Left renal pelvis (tissue), 4 donors: ENCODE data around the gene BCL6. TPM values are rescaled to one million over a fixed set of nuclear protein-coding genes. Genes with fewer than 3 reads are reported as not detected.
A peak's percentile ranks its signal among the peaks of the same experiment; 100 is the strongest.

Experiments used
- DNase-seq, 4 donors: peaks; one replicate each; pipeline ENCODE4 v3.0.0-alpha.2; 2013; ENCODE audit warnings: low read depth in 4 of 4, low spot score in 3 of 4
- polyA plus RNA-seq, 4 donors: library from polyadenylated mRNA; unstranded; fragments of 120-200 nt; gene quantifications; one replicate each; pipeline ENCODE4 v1.2.1, GENCODE V29; 2013; ENCODE audit not compliant: insufficient read length in 4 of 4

BCL6 gene
- polyA plus RNA-seq, 4 donors = 9.2 to 14.9 (median 12.6) TPM

DNA sequence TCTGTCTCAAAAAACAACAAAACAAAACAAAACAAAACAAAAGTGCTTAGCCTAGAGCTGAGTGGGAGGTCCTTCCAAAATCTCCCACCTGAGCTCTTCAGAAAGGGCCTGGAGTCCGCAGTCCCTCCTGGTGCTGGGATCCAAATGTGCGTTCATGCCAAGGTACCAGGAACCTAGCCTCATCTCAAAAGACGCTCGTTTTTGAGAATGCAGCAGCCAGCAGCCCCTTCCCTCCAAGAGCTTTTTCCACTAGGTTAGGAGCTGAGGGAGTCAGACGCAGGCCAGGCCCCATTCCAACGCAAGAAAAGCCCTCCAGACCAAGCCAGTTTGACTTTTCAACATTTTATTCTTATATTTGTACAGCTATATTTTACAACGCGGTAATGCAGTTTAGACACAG is 24.2 kb downstream of the BCL6 start:
- no peak for DNase-seq

DNA sequence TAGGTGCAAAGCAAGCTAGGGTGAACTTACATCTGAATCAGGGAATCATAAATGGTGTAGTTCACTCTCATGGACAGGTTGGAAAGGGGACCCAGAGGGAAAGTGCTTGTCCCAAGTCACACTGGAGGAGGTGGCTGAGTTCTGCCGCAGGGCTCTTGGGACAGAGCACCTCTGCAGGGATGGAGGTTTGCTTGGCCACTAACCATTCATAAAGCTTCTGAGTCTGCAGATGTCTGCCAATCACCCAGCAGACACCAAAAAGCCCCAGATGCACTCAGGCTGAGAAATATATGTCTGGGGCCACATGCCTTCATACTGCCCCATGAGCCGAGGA is 25.0 kb downstream of the BCL6 start:
- no peak for DNase-seq

DNA sequence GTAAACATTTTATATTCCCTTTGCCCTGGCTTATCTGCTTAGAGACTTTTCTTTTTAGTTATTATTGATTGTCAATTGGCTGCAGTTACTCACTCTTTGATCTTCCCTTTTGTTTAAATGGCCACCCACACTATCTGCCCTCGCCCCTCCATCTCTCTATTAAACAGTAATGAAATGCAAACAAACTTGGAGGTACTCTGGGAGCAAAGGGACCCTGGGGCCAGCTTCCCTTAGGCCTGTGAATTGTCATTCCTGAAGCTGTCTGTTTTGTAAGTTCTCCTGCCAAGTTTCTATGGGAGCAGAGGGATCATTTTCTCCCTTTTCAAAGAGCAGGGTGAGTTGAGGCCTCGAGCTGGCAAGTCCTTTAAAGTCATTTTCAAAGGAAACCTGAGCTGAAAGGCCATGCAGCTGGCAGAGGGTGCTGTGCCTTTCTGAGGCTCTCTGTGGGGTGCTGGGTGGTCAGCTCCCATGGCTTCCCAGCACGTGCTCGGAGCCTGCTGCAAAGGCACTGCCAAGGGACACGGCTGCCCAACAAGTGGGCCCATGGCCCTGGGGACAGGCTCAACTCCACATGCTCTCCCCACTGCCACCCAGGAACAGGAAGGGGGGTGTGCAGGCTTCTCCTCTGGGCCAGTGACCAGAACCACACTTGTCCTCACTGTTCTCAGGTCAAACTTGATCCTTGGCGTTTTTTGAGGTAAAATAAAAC is 25.5 kb downstream of the BCL6 start:
- no peak for DNase-seq

DNA sequence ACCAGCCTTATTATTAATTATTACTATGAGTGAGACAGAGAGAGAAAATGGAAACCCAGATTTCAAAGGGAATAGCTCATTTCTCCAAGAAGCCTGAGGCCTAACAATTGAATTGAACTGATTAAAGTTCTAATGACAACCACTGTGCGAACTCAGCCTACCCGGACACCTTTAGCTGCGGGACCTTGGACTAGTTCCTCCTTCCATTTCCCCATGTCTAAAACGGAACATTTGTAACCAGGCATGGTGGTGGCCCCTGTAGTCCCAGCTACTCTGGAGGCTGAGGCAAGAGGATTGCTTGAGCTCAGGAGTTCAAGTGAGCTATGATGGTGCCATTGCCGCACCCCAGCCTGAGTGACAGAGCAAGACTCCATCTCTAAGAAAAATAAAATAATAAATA is 26.5 kb downstream of the BCL6 start:
- no peak for DNase-seq

DNA sequence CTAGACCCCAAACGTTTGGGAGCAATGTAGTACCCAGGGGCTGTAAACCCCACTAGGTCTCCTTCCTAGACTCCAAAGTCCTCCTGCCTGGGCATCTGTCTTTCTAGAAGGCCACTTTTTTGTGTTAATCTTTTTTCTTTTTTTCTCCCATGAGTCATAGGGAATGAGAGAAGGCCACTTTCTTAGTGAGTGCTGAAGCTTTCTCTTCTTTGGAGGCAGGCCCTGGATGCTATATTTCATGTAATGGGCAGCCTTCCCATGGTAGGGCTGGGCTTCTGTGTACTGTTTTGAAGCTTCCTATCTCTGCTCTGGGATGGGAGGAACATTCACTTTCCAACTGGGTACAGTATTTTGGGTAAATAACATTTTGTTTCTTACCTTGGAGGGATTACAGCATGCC is 27.7 kb downstream of the BCL6 start:
- DNase-seq = no peak

DNA sequence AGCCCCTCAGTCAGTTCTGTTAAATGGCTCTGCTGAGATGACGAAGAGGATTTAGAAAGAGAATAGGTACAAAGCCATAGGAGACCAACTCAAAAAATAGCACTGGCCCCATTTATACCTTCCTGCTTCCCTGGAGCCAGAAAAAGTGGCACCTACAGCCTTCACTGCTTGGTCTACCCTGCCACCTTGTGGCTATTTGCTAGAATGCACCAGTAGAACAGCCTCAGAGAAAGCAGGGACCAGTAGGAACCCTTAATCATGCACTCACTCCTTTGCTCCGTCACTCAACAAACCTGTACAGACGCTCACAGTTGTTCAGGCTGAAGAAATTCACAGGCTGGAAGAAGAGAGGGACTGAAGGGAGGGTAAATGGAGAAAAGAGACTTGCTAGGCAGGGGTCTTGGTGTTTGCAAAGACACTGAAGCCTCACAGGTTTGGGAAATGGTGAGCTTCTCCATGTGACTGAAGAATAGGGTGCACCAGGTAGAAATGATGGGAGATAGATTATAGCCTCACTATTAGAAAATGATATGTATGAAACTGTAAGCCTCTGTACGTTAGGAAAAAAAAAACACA is 30.8 kb downstream of the BCL6 start:
- peak in 3 of 4 donors; percentile 41 to 61 (median 52) for DNase-seq

DNA sequence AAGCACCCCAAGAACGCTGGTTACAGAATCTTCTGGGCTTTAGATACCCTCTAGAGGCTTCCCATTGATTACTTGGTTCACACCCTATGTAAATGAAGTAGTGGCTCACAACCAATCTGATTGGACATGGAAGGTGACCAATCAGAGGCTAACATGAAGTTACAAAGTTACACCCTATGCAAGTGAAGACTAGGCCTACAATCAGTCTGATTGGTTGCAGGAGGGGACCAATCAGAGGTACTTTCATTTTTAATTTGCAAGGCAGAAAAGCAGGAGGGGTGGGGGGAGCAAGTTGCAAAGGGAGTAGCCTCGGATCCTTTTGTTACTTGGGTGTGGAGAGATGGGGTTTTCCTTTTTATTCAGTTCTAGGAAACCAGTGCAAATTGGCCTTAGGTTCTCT is 31.8 kb downstream of the BCL6 start:
- no peak for DNase-seq

DNA sequence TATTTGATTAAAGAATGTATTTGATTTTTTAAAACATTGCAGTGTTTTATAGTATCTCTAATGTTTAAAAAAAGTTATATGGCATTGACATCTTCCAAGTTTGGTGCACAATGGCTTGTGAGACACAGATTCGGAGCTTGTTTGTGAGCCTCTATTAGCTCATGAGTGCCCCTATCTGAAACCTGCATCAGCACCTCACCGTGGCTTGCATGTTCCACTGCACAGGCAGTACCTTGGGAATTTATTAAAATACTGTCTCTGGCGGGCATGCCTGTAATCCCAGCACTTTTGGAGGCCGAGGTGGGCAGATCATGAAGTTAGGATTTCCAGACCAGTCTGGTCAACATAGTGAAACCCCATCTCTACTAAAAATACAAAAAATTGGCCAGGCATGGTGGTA is 36.1 kb downstream of the BCL6 start:
- no peak for DNase-seq

DNA sequence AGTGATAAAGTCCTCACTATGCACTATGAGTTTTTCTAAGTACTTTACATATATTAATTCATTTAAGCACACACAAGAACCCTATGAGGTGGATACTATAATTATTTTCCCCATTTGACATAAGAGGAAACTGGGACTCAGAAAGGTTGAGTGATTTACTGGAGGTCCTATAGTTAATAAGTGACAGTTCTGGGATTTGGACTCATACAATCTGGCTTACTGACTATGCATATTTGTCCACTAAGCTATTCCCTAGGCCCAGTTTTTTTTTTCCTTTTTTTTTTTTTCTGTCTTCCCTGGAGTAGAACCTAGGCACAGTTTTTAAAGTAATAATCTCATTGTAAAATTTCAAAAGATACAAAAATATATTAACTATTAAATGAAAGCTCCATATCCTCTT is 36.6 kb downstream of the BCL6 start:
- no peak for DNase-seq

DNA sequence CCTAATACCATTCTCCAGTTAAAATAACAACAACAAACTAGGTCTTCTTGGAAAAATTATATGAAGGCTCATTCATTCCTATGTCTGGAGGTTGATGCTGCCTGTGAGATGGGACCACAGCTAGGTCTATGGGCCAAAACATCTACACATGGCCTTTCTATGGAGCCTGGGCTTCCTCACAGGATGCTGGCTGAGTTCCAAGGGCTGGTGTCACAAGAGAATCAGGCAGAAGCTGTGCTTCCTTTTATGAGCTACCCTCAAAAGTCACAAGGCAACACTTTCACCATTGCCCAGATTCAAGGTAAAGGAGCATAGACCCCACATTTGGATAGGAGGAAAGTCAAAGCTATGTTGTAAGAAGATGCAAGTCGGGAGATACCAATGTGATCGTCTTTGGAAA is 38.3 kb downstream of the BCL6 start:
- no peak for DNase-seq

DNA sequence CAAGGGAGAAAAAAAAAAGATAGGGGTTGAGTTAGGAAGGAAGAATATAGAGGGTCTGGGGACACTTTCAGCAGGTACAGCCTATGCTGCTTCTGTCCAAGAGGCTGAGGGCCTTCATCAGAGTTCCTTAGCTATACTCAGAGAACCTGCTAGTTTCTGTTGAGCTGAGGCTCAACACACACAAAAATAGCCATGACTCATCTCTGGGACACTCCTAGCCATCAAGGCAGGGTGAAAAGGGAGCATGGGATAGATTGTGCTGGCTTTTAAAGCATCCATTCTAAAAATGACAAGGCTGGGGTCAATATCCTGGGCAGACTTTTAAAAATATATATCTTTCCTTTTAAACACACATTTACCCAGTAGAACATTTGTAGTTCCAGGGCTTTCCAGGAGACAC is 40.1 kb downstream of the BCL6 start:
- DNase-seq = no peak

DNA sequence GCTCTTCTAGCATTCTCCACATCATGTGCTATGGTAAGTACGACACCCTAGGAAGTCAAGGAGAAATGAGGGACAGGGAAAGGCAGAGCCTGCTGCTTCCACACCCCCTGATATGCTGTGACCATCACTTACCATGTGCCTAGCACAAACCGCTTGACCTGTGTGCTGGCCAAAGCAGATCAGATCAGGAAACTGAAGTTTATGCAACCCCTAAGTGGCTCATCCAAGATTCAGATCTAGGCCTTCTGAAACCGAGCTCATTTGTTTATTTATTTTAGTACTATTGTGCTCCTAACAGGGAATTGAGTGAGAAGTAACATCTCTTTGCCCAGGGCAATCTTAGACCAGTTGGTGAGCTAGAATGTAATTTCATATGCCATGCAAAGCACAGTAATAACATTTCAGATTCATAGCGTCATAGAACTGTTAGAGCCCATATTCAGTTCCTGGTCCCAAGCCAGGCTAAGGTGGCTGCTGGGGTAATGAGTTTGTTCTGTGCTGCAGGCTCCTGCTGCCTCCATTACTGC is 42.7 kb downstream of the BCL6 start, which contains the start of gene RTP2:
RTP2 (minus strand) TSS at position 51 of the 527 bp plus-strand sequence. CDS start 429 bp downstream, outside the sequence.
- no peak for DNase-seq

DNA sequence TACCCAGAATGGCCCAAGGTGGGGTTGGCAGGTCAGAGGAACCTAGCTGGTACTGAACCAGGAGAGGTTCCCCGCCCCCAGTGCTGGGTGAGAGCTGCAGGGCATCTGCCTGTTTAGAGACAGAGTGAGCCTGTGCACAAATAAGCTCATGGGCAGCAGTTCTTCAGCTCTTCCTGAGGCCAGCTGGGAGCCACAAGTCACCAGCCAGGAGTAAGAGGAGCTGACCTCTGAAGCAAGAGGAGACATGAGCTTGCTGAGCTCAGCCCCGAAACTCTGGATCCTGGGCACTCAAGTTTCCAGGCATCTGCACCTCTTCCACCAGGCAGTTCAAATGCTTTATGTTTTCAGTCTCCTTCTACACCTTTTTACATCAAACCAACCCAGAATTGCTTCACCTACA is 45.0 kb downstream of the BCL6 start:
- no peak for DNase-seq

DNA sequence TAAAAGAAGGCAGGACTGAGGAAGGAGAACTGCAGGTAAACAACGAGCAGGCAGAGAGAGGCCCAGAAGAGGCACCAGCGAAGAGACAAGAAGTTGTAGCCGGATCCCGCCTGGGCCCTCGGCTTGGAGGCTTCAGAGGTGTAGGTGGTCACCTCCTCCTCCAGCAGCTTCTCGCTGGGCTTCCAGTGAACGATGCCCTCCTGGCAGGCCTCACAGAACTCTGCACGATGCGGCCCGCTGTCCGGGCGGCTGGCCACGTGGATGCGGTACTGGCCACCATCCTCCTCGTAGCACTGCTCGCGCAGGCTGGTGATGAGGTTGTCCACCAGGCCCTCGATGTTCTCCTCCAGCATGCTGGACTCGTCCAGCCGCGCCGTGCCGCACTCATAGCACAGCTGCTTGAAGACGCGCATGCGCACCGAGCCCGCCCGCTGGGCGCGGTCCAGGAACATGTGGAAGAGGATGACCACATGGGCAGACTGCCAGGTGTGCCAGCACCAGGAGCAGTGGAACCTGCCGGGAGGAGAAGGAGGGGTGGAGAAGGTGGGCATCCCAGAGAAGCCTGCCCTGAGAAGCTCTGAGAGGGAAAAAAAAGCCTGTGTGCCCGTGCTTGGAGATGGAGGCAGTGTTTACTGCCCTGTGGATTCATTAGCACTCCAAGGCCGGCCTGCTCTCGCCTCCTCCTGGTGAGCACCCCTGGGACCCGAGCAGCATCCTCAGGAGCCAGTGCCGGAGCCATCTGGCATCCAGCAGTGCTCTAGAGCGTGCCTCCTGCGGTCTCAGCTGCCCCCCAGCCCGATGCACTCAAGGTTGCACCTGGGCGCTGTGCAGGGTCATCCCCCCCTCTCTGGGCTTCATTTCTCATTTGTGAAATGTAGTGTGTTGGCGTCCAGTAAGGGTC is 46.5 kb downstream of the BCL6 start:
- no peak for DNase-seq

DNA sequence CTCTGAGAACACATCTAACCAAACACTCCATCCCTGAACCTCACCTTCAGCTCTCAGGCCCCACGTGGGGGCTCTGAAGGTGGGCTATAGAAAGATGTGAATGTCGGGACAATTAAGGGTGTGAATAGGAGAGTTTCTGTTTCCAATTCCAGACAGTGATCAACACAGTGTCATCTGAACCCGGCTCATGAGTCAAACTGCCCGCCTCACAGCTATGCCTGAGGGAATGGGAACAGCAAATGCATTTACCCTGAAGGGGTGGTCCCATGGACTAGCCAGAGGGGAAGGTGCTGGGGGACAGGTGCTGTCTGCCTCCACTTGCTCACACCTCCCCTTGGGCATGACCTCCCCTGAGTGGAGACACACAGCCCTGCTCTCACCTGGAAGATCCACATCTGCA is 49.2 kb downstream of the BCL6 start:
- DNase-seq = no peak

DNA sequence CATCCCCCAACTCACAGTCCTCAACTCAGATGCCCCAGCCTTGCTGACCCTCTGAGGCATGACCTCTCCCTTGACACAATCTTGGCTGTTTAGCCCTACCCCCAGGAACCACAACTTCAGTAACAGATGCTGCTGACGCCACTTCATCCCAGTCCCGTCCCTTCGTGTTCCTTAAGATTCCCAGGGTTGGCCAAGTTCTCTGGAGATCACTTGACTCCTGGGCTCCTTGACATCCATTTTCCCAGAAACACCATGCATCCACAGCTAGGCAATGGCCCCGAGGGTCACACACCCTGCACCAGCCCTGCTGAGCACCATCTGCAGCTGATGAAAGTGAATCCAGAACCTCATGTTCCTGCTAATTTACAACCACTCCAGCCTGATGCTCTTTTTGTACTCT is 49.8 kb downstream of the BCL6 start:
- DNase-seq = no peak

DNA sequence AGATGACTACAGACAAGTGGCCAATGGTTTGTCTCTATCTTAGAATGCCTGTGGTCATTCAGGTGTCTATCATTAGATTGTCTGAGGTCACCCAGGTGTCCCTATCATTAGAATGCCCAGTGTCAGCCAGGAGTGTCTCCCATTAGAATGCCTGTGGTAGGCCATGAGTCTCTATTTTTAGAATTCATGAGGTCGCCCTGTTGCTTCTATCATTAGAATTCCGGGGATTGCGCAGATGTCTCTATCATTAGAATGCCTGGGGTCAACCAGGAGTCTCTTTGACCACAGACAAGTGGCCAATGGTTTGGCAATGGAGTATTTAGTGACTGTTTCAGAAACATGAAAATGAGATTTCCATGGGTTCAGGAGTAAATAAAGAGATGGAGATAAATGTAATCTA is 50.5 kb downstream of the BCL6 start:
- DNase-seq = no peak

DNA sequence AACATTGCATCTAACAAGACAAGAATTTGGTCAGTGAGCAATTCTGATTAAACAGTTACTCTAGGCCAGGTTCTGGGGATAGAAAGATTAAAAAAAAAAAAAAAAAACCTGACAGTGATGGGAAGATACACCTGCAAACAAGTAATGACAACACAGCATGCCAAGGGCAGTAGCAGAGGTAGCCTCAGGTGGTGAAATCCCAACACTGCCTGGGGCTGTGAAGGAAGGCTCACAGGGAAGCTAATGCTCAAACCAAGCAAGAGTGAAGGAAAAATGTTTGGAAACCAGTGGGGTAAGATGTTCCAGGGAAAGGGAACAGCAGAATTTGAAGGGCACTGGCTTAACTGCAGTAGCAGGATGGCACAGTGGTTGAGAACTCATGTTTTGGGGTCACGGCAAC is 51.8 kb downstream of the BCL6 start:
- DNase-seq = no peak

DNA sequence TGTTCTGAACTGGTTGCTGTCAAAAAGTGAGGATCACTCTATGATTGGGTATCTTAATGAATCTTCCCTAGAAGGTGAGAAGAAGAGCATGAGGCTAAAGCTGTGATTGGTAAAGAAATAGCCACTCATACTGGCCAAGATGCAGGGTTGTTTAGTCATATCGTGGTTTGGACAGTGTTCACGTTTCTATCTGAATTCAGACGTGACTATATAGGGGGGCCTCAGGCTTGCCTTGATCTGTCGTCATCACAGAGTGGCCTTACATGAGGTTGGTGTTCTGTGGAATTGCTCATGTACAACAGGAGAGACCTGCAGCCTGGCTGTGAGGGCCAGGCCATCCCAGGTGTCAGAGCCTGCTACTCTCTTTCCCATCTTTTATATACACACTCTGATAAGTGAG is 55.3 kb downstream of the BCL6 start:
- DNase-seq = no peak

DNA sequence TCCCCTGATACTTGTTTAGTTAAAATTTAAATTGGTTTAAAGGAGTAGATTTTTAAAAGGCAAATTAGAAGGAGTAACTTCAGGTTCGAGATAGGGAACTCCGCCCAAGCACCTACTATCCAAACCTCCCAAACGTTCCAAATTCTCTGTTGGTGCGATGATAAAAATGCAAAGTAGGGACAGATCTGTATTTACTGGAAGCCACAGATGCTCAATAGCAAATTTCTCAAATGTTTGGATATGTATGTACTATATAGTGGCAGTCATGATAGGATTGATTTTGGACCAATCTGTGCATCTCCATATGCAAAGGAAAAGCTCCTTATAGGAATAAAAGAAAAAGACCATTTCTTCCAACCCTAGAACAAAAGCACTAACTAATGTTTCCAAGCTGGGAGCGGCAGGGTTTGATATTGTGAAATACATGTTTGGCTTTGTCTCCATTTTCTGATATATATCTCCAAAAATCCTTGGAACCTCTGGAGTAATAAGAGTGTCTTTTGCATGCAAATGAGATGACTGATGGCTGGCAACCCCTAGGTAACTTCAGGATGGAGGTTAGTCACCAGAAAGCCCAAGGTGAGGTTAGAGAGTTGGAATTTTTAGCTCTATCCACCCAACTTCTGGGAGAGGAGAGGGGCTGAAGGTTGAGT is 58.5 kb downstream of the BCL6 start:
- DNase-seq = no peak

DNA sequence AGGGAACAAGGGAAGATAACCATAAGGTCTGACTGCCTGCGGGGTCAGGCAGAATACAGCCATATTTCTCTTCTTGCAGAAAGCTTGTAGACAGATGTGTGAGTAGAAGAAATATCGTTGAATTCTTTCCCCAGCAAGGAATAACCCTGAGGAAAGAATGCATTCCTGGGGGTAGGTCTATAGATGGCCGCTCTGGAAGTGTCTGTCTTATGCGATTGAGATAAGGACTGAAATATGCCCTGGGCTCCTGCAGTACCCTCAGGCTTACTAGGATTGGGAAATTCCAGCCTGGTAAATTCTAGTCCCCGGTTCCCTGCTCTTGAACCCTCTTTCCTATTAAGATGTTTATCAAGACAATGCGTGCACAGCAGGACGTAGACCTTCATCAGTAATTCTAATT is 59.3 kb downstream of the BCL6 start:
- no peak for DNase-seq
